Upper lobe of left lung (tissue), 4 donors: ENCODE results near the gene PPDPF.

Experiments
- EP300 ChIP-seq, 4 donors: sonication (generic); formaldehyde crosslinking; IDR thresholded peaks; one replicate each; pipeline ENCODE4 v1.5.1; 2017; ENCODE audit warnings: antibody characterized with exemption in 4 of 4, control low read depth in 2 of 4
- TF ChIP-seq, protein P1 (sequence below), 6 experiments: fragments of 450-650 bp in 4 of 6; fragments of 200-600 bp in 2 of 6; sonication (generic) in 2 of 6; IDR thresholded peaks; one replicate each; pipeline ENCODE4 v1.5.1; 2016 to 2019; ENCODE audit warnings: antibody characterized with exemption in 6 of 6

DNA sequence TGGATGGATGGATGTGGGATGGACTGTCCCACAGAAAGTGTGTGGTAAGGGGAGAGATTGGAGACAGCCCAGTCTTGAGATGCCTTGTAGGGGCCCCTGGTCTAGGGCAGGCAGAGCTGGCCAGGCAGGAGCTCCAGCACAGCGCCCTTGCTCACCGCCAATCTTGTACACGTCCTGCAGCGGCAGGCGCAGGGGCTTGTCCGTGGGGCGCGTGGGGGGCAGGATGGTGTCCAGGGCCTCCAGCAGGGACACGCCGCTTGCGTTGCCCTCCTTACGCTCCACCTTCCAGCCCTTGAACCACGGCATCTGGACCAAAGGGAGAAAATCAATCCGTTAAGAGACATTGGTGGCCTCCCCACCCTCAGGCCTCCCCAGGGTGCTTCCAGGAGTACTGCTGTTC lies 27.6 kb upstream of the PPDPF start:
- TF ChIP-seq, protein P1, sequence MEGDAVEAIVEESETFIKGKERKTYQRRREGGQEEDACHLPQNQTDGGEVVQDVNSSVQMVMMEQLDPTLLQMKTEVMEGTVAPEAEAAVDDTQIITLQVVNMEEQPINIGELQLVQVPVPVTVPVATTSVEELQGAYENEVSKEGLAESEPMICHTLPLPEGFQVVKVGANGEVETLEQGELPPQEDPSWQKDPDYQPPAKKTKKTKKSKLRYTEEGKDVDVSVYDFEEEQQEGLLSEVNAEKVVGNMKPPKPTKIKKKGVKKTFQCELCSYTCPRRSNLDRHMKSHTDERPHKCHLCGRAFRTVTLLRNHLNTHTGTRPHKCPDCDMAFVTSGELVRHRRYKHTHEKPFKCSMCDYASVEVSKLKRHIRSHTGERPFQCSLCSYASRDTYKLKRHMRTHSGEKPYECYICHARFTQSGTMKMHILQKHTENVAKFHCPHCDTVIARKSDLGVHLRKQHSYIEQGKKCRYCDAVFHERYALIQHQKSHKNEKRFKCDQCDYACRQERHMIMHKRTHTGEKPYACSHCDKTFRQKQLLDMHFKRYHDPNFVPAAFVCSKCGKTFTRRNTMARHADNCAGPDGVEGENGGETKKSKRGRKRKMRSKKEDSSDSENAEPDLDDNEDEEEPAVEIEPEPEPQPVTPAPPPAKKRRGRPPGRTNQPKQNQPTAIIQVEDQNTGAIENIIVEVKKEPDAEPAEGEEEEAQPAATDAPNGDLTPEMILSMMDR (IDR thresholded peaks at IDR 0.05), result no peak
- TF ChIP-seq EP300 (IDR thresholded peaks at IDR 0.05), result no peak
